ENCODE measurements around the gene ARAP1. TPM values are rescaled to one million over a fixed set of nuclear protein-coding genes. Genes with fewer than 3 reads are reported as not detected.

Gene ARAP1
- total and polyA plus RNA-seq, 2 of the 8 experiments (the other 6 are each of a cell fraction or from before 2014, with no cell fraction given), result 25.7 to 61.6 TPM

DNA sequence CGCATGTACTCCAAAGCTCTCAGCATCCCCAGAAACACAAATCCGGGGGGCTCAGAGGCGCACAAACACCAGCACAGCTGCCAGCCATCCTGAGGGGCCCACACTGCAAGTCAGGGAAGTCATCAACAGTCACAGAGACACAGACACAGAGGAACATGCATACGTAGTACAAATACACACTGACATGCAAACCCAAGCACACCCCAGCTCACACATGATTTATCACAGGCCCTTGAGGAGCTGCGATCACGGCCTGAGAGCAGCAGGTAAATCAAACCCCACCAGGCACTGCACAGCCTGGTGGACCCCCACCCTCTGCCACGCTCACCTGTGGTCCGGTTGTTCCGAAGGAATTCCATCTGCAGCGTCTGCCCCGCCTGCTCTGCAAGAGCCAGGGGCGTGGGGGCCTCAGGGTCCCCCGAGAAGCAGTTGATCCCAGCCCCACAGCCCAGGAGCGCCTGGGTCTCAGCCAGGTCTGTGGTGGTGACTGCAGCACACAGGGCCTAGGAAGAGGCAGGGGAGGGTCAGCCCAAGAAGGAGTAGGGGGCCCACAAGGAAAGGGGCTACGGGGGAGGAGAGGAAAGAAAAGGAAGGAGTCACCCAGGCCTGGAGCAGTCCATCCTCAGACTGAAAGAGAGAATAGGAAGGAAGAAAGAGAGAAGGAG, 49.5 kb downstream of the ARAP1 start:
- Histone ChIP-seq H2BK20ac (ENCODE audit: low read length) (no peak overlapping the region), H2BK120ac (replicated peaks; ENCODE audit: low read depth, low read length) (no peak overlapping the region), H3K23me2 (ENCODE audit: low read depth, low read length) (peaks cover 2% of the 10 kb centered on the region; the same call in 1 of the 2 replicates), H3K56ac (replicated peaks; ENCODE audit: insufficient read length, low read depth, low read length) (no peak overlapping the region), H3K36me3 (ENCODE audit: control insufficient read depth in 2 of 4, insufficient read depth in 4 of 4, low read length in 3 of 4) (peaks cover 0 to 6% (median 0%) of the 10 kb centered on the region in 4 experiments; a peak in 1 of 8 replicates), H2BK15ac (ENCODE audit: low read length) (no peak overlapping the region), H2AFZ (ENCODE audit: low read length) (no peak overlapping the region), H4K91ac (replicated peaks; ENCODE audit: insufficient read length, low read length) (no peak overlapping the region), H3K18ac (ENCODE audit: extremely low read depth, low read length) (no peak overlapping the region), H3K79me1 (ENCODE audit: low read depth, low read length) (no peaks in the 10 kb centered on the region; the same call in 1 of the 2 replicates), H3K4ac (replicated peaks; ENCODE audit: insufficient read length, low read depth, low read length) (no peak overlapping the region), H2BK12ac (ENCODE audit: low read depth, low read length) (no peak overlapping the region), H3K4me2 (ENCODE audit: insufficient read depth in 1 of 2, low read depth in 2 of 2, low read length in 2 of 2) (no peak overlapping the region), H3K79me2 (ENCODE audit: control insufficient read depth in 1 of 2, insufficient read depth in 2 of 2, low read length in 2 of 2) (no peaks in the 10 kb centered on the region), H3K27me3 (replicated peaks in 1 of 4; ENCODE audit: control insufficient read depth in 3 of 4, extremely low read depth in 1 of 4, insufficient read depth in 3 of 4, low read length in 3 of 4) (no peaks in the 10 kb centered on the region), H2AK5ac (ENCODE audit: low read depth, low read length) (no peak overlapping the region), H4K8ac (ENCODE audit: extremely low read depth, insufficient read depth, low read length) (peak overlapping the region; percentile 79), H2BK5ac (ENCODE audit: low read depth, low read length) (no peak overlapping the region), H3K9ac (replicated peaks in 1 of 4; ENCODE audit: extremely low read depth in 1 of 4, low read depth in 3 of 4, low read length in 3 of 4) (no peak overlapping the region), H3K4me3 (ENCODE audit: extremely low read depth in 1 of 4, insufficient read depth in 2 of 4, low read depth in 3 of 4, low read length in 4 of 4) (no peak overlapping the region), H4K5ac (ENCODE audit: insufficient read length, low read depth, low read length) (no peak overlapping the region), H4K20me1 (replicated peaks in 1 of 2; ENCODE audit: control insufficient read depth in 1 of 2, insufficient read depth in 2 of 2, low read length in 2 of 2) (peaks cover 1 to 15% of the 10 kb centered on the region in 2 experiments), H3K23ac (ENCODE audit: insufficient read length) (no peak overlapping the region), H3K9me3 (ENCODE audit: insufficient read depth in 2 of 2, low read depth in 1 of 2, low read length in 1 of 2) (no peaks in the 10 kb centered on the region), H3K14ac (ENCODE audit: insufficient read length) (no peak overlapping the region), H3K27ac (ENCODE audit: low read depth, low read length) (no peak overlapping the region), H3K4me1 (replicated peaks in 1 of 4; ENCODE audit: control insufficient read depth in 3 of 4, insufficient read depth in 4 of 4, low read length in 3 of 4) (peaks cover 11 to 40% (median 33%) of the 10 kb centered on the region in 4 experiments)
- ChIA-PET POLR2A (ENCODE audit: partially characterized antibody) (interaction anchor here (1.0 kb wide), 1 partner anchor 28 kb away, joined by 3 read pairs; no protein-coding TSS in a partner anchor), CTCF (ENCODE audit: partially characterized antibody) (interaction anchor here (0.9 to 8.3 kb wide), 7 partner anchors 11 to 212 kb away, joined by 3 to 79 read pairs (median 3); no protein-coding TSS in a partner anchor)
- no peak for FAIRE-seq
- WGBS, 2 experiments (ENCODE audit: extremely low coverage in 1 of 2, insufficient coverage in 1 of 2, insufficient read length in 1 of 2, insufficient replicate concordance in 2 of 2, low coverage in 1 of 2, low lambda C conversion rate in 2 of 2, missing lambda C conversion rate in 1 of 2), result 89% methylated on average over 15 of the region's 15 CpGs; no CpG with 5 or more reads in 1 of the 2 experiments
- DNase-seq (ENCODE audit: low read depth in 1 of 2, low spot score in 2 of 2), result no peak
- no peak for TF ChIP-seq POLR2A (IDR thresholded peaks at IDR 0.05; ENCODE audit: control extremely low read depth in 1 of 2, low read depth in 2 of 2, low read length in 2 of 2)
- TF ChIP-seq RBBP5 (IDR thresholded peaks at IDR 0.05; ENCODE audit: borderline replicate concordance, low read depth, low read length), result no peak
- TF ChIP-seq EP300 (IDR thresholded peaks at IDR 0.05; ENCODE audit: borderline replicate concordance in 1 of 2, low read depth in 2 of 2, low read length in 2 of 2), result no peak
- no peak for TF ChIP-seq HDAC2 (IDR thresholded peaks at IDR 0.05; ENCODE audit: borderline replicate concordance in 1 of 2, low read depth in 2 of 2, low read length in 2 of 2)
- TF ChIP-seq NANOG (IDR thresholded peaks at IDR 0.05; ENCODE audit: insufficient read depth, low read depth, low read length, poor library complexity, severe bottlenecking), result no peak

All from H1 (cell line).